Amniotic epithelial cell (primary cell): ENCODE measurements around the gene RMDN2.
"Not testable (repeated sequence)": the region's sequence is repeated elsewhere in the genome, so short reads cannot be mapped to it uniquely, and the experiment has no call there.

Source experiments
- DNase-seq: peaks from one replicate; pipeline ENCODE4 v3.0.0-alpha.2; 2010; ENCODE audit warnings: low read depth

Gene RMDN2

GRCh38 chr2:37934591-37935513 lies 9.8 kb downstream of the RMDN2 start:
- peak; percentile 39 for DNase-seq

- DNase-seq = peak; percentile 50
Observed at GRCh38 chr2:37937568-37937967, 12.5 kb downstream of the RMDN2 start.

- DNase-seq = not testable (repeated sequence)
Observed at GRCh38 chr2:37941267-37941666, 16.2 kb downstream of the RMDN2 start.

- DNase-seq = no peak
Observed at GRCh38 chr2:37944268-37944667, 19.2 kb downstream of the RMDN2 start.

GRCh38 chr2:37947306-37947705 lies 22.2 kb downstream of the RMDN2 start:
- no peak for DNase-seq

GRCh38 chr2:37962018-37962739 lies 37.1 kb downstream of the RMDN2 start:
- DNase-seq = not testable (repeated sequence)

- DNase-seq = not testable (repeated sequence)
Observed at GRCh38 chr2:37962740-37963121, 37.6 kb downstream of the RMDN2 start.

- DNase-seq = not testable (repeated sequence)
Observed at GRCh38 chr2:37963901-37964300, 38.8 kb downstream of the RMDN2 start.

- DNase-seq = no peak
Observed at GRCh38 chr2:37966326-37966725, 41.2 kb downstream of the RMDN2 start.

- no peak for DNase-seq
Observed at GRCh38 chr2:37969731-37970130, 44.6 kb downstream of the RMDN2 start.

GRCh38 chr2:37971971-37972370 lies 46.9 kb downstream of the RMDN2 start:
- DNase-seq = no peak

- DNase-seq = no peak
Observed at GRCh38 chr2:37973615-37974353, 48.7 kb downstream of the RMDN2 start.

GRCh38 chr2:37975808-37976207 lies 50.7 kb downstream of the RMDN2 start:
- no peak for DNase-seq

GRCh38 chr2:37976411-37976810 lies 51.3 kb downstream of the RMDN2 start:
- no peak for DNase-seq

GRCh38 chr2:37982147-37982582 lies 57.1 kb downstream of the RMDN2 start:
- DNase-seq = peak; percentile 48

- no peak for DNase-seq
Observed at GRCh38 chr2:37982847-37983246, 57.8 kb downstream of the RMDN2 start.

GRCh38 chr2:37983719-37984118 lies 58.6 kb downstream of the RMDN2 start:
- no peak for DNase-seq

- DNase-seq = no peak
Observed at GRCh38 chr2:37984176-37984575, 59.1 kb downstream of the RMDN2 start.

GRCh38 chr2:37984589-37984988 lies 59.5 kb downstream of the RMDN2 start:
- peak; percentile 46 for DNase-seq

- peak; percentile 86 for DNase-seq
Observed at GRCh38 chr2:37985333-37985732, 60.2 kb downstream of the RMDN2 start.

GRCh38 chr2:37987098-37987775 lies 62.1 kb downstream of the RMDN2 start:
- no peak for DNase-seq

- no peak for DNase-seq
Observed at GRCh38 chr2:37992601-37993000, 67.5 kb downstream of the RMDN2 start.
